ENCODE data around the gene VAMP1.

DNA sequence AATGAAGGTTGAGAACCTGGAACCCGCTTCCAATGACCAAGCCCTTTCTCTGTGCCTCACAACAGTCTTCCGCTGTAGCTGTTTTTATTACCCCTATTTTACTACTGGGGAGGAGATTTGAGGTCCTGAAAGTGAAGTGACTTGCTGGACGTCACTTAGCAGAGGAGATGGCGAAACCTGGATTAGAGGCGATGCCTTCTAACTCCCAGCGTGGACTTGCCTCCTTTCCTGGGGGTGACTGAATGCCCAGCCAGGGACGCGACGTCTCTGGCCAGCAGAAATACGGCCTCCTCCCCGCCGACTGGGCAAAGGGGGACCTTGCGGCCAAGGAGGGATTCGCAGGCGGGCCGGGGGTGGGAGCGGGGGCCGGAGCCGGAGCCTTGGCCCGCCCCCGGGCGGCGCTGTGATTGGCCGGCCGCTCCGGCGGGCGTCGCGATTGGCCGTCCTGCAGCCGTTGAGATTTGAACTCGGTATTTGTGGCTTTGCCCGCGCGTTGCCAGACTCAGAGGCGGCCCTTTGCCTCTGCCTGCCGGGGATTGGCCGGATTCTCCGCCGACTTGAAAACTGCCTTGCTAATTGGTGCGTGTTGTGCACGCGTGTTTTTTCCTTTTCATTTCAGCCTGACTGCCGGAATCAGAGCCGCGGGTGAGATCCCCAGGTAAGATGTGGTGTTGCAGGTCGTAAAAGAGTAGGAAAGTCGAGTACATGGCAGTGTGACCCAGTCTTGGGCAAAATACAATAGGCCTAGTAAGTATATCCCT, 23.2 kb upstream of the VAMP1 start, which contains the start of gene NCAPD2:
- no peak for TF ChIP-seq POLR2A (IDR thresholded peaks at IDR 0.05)
- TF ChIP-seq, protein P1, sequence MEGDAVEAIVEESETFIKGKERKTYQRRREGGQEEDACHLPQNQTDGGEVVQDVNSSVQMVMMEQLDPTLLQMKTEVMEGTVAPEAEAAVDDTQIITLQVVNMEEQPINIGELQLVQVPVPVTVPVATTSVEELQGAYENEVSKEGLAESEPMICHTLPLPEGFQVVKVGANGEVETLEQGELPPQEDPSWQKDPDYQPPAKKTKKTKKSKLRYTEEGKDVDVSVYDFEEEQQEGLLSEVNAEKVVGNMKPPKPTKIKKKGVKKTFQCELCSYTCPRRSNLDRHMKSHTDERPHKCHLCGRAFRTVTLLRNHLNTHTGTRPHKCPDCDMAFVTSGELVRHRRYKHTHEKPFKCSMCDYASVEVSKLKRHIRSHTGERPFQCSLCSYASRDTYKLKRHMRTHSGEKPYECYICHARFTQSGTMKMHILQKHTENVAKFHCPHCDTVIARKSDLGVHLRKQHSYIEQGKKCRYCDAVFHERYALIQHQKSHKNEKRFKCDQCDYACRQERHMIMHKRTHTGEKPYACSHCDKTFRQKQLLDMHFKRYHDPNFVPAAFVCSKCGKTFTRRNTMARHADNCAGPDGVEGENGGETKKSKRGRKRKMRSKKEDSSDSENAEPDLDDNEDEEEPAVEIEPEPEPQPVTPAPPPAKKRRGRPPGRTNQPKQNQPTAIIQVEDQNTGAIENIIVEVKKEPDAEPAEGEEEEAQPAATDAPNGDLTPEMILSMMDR (IDR thresholded peaks at IDR 0.05), result peak in 4 of 6 experiments; percentile 31 to 67 (median 63)
